Mesenchymal stem cell (in vitro differentiated cells and primary cell): Measurements from ENCODE around the gene DIP2C.
A peak's percentile ranks its signal among the peaks of the same experiment; 100 is the strongest.
"Not testable (repeated sequence)": the region's sequence is repeated elsewhere in the genome, so short reads cannot be mapped to it uniquely, and the experiment has no call there.

ENCODE experiments used
- DNase-seq: peaks from one replicate; pipeline ENCODE4 v3.0.0-alpha.2; 2013
- H2AFZ ChIP-seq: one replicate; pipeline ENCODE4 v1.6.1; 2013; ENCODE audit warnings: low read depth, mild to moderate bottlenecking, control low read depth, inconsistent platforms, low read length, moderate library complexity
- H2AK5ac ChIP-seq: 2 replicates; pipeline ENCODE4 v1.6.1; 2013; ENCODE audit warnings: low read length, moderate library complexity, mild to moderate bottlenecking, inconsistent platforms; ENCODE audit not compliant: severe bottlenecking
- H2BK120ac ChIP-seq: one replicate; pipeline ENCODE4 v1.6.1; 2013; ENCODE audit warnings: low read depth, mild to moderate bottlenecking, inconsistent platforms, low read length, moderate library complexity
- H2BK12ac ChIP-seq, 2 experiments: one replicate each; pipeline ENCODE4 v1.6.1; 2013; ENCODE audit warnings: inconsistent platforms in 2 of 2, low read length in 2 of 2, mild to moderate bottlenecking in 2 of 2, moderate library complexity in 2 of 2, control low read depth in 1 of 2
- H2BK15ac ChIP-seq: one replicate; pipeline ENCODE4 v1.6.1; 2013; ENCODE audit warnings: mild to moderate bottlenecking, low read depth, inconsistent platforms; ENCODE audit not compliant: poor library complexity, severe bottlenecking
- H2BK5ac ChIP-seq: 2 replicates; pipeline ENCODE4 v1.6.1; 2013; ENCODE audit warnings: low read depth, mild to moderate bottlenecking, low read length, control low read depth, inconsistent platforms; ENCODE audit not compliant: poor library complexity, severe bottlenecking
- H3K14ac ChIP-seq, 2 experiments: one replicate each; pipeline ENCODE4 v1.6.1; 2013; ENCODE audit warnings: inconsistent platforms in 2 of 2, low read length in 2 of 2, control low read depth in 1 of 2, mild to moderate bottlenecking in 1 of 2, moderate library complexity in 1 of 2
- H3K18ac ChIP-seq, 2 experiments: one replicate each; pipeline ENCODE4 v1.6.1; 2013; ENCODE audit warnings: inconsistent platforms in 2 of 2, low read length in 2 of 2, control low read depth in 1 of 2, low read depth in 1 of 2, mild to moderate bottlenecking in 1 of 2
- H3K23ac ChIP-seq, 2 experiments: one replicate each; pipeline ENCODE4 v1.6.1; 2013; ENCODE audit warnings: inconsistent platforms in 2 of 2, low read length in 2 of 2, mild to moderate bottlenecking in 2 of 2, moderate library complexity in 2 of 2, control low read depth in 1 of 2
- H3K27ac ChIP-seq: 2 replicates; pipeline ENCODE4 v1.5.1; 2013; ENCODE audit warnings: mild to moderate bottlenecking, moderate library complexity, low read length, control low read depth, inconsistent platforms; ENCODE audit not compliant: poor library complexity, severe bottlenecking
- H3K27me3 ChIP-seq, 2 experiments: 2 replicates each; pipeline versions ENCODE4 v1.6.1 to v1.7.0; 2013; ENCODE audit warnings: low read length in 2 of 2, mild to moderate bottlenecking in 2 of 2, moderate library complexity in 2 of 2, control low read depth in 1 of 2, inconsistent platforms in 1 of 2; ENCODE audit not compliant: control insufficient read depth in 1 of 2, insufficient read depth in 1 of 2
- H3K36me3 ChIP-seq, 2 experiments: 2 replicates each; pipeline versions ENCODE4 v1.6.1 to v1.7.0; 2013; ENCODE audit warnings: low read length in 2 of 2, control low read depth in 1 of 2, inconsistent platforms in 1 of 2, low read depth in 1 of 2, mild to moderate bottlenecking in 1 of 2; ENCODE audit not compliant: insufficient read depth in 2 of 2, control insufficient read depth in 1 of 2
- H3K4ac ChIP-seq, 2 experiments: one replicate each; pipeline ENCODE4 v1.6.1; 2013; ENCODE audit warnings: inconsistent platforms in 2 of 2, low read length in 2 of 2, mild to moderate bottlenecking in 2 of 2, moderate library complexity in 2 of 2, control low read depth in 1 of 2, low read depth in 1 of 2
- H3K4me1 ChIP-seq: 2 replicates; pipeline ENCODE4 v1.6.1; 2013; ENCODE audit warnings: low read depth, low read length, control low read depth; ENCODE audit not compliant: control insufficient read depth, insufficient read depth
- H3K4me2 ChIP-seq: 2 replicates; pipeline ENCODE4 v1.6.1; 2013; ENCODE audit warnings: low read length, mild to moderate bottlenecking, inconsistent platforms; ENCODE audit not compliant: poor library complexity, severe bottlenecking
- H3K4me3 ChIP-seq, 2 experiments: 2 replicates each; pipeline versions ENCODE4 v1.5.1 to v1.7.0; 2013; ENCODE audit warnings: low read length in 2 of 2, mild to moderate bottlenecking in 2 of 2, control low read depth in 1 of 2, low read depth in 1 of 2; ENCODE audit not compliant: insufficient read depth in 1 of 2
- H3K79me1 ChIP-seq: replicated peaks from 2 replicates; pipeline ENCODE4 v1.6.1; 2013; ENCODE audit warnings: mild to moderate bottlenecking, control low read depth, low read length, inconsistent platforms; ENCODE audit not compliant: poor library complexity, severe bottlenecking
- H3K9ac ChIP-seq: 2 replicates; pipeline ENCODE4 v1.7.0; 2013; ENCODE audit warnings: mild to moderate bottlenecking, low read length, moderate library complexity
- H3K9me3 ChIP-seq: 2 replicates; pipeline ENCODE4 v1.7.0; 2013; ENCODE audit warnings: mild to moderate bottlenecking, low read length; ENCODE audit not compliant: control insufficient read depth
- H4K8ac ChIP-seq: one replicate; pipeline ENCODE4 v1.6.1; 2013; ENCODE audit warnings: inconsistent platforms, mild to moderate bottlenecking, low read length, moderate library complexity
- H4K91ac ChIP-seq: one replicate; pipeline ENCODE4 v1.6.1; 2013; ENCODE audit warnings: mild to moderate bottlenecking, low read length, inconsistent platforms
- WGBS: methylation state at CpG from one replicate; pipeline ENCODE4 v1.1.7; 2013; ENCODE audit warnings: mixed read lengths; 5-methylcytosine and 5-hydroxymethylcytosine counted together

DIP2C gene

DNA sequence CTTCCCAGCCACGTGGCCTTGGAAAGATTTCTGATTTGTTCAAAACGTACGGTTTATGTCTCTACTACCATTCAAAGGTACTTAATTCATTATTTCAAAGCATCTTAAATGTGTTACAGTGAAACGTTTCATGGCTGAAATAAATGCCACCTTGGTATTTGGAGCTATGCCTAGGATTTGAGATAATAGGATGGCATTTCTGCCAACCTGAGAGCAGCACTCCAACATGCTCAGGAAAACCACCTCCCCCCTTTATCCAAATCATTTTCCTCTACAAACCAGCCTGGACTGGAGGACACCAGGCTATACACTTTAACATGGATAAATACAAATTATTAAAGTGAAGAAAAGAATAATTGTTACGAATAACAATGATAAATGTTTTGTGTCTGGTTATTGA is 293.4 kb downstream of the DIP2C start:
- WGBS: 100% methylated on average over 1 of the region's 5 CpGs
- H3K18ac ChIP-seq: no peak overlapping the region
- H4K8ac ChIP-seq: no peak overlapping the region
- H2BK5ac ChIP-seq: no peak overlapping the region
- no peaks in the 10 kb centered on the region for H3K9me3 ChIP-seq
- H2BK120ac ChIP-seq: no peak overlapping the region
- no peak overlapping the region for H3K4me3 ChIP-seq
- H3K14ac ChIP-seq: no peak overlapping the region
- peaks cover 10% of the 10 kb centered on the region for H3K4me1 ChIP-seq
- no peak overlapping the region for H2BK12ac ChIP-seq
- H3K27me3 ChIP-seq: no peaks in the 10 kb centered on the region
- no peak overlapping the region for H2AFZ ChIP-seq
- H3K27ac ChIP-seq: no peak overlapping the region
- H3K9ac ChIP-seq: no peak overlapping the region
- no peak overlapping the region for H2BK15ac ChIP-seq
- no peak overlapping the region for H2AK5ac ChIP-seq
- H3K23ac ChIP-seq: no peak overlapping the region
- DNase-seq: no peak
- H3K4me2 ChIP-seq: no peak overlapping the region
- H4K91ac ChIP-seq: no peak overlapping the region
- peaks cover 19% of the 10 kb centered on the region for H3K79me1 ChIP-seq
- H3K4ac ChIP-seq: no peak overlapping the region
- peaks cover 14 to 32% of the 10 kb centered on the region in 2 experiments for H3K36me3 ChIP-seq

DNA sequence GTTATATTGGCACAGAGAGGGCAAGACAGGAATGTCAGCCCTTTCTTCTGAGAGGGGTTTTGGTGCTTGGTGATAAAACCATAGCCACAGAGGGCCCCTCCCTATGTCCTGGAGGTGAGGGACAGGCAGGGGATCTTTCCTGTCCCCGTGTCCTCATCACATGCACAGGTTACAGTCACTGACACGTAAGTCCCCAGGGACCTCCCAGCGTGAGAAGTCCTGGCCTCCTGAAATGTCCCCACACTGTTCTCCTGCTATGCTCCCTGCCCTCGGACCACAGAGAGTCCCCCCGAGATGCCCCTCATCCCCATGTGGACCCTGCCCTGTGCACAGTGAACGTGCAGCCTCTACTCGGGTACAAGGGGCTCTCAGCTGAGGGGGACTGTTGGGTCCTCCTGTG is 293.8 kb downstream of the DIP2C start:
- Histone ChIP-seq H4K8ac (no peak overlapping the region), H3K23ac (no peak overlapping the region), H3K4me3 (no peak overlapping the region), H3K27me3 (no peaks in the 10 kb centered on the region), H2AFZ (no peak overlapping the region), H2BK5ac (no peak overlapping the region), H2BK15ac (no peak overlapping the region), H4K91ac (no peak overlapping the region), H3K36me3 (peaks cover 18 to 35% of the 10 kb centered on the region in 2 experiments), H3K9ac (no peak overlapping the region), H3K18ac (no peak overlapping the region), H3K4ac (no peak overlapping the region), H3K14ac (no peak overlapping the region), H3K79me1 (peaks cover 19% of the 10 kb centered on the region), H3K4me1 (peaks cover 10% of the 10 kb centered on the region), H3K27ac (no peak overlapping the region), H2BK120ac (no peak overlapping the region), H2BK12ac (peak overlapping the region in 1 of 2 experiments; percentile 7), H2AK5ac (no peak overlapping the region), H3K4me2 (no peak overlapping the region), H3K9me3 (no peaks in the 10 kb centered on the region)
- 98% methylated on average over 7 of the region's 7 CpGs for WGBS
- no peak for DNase-seq

DNA sequence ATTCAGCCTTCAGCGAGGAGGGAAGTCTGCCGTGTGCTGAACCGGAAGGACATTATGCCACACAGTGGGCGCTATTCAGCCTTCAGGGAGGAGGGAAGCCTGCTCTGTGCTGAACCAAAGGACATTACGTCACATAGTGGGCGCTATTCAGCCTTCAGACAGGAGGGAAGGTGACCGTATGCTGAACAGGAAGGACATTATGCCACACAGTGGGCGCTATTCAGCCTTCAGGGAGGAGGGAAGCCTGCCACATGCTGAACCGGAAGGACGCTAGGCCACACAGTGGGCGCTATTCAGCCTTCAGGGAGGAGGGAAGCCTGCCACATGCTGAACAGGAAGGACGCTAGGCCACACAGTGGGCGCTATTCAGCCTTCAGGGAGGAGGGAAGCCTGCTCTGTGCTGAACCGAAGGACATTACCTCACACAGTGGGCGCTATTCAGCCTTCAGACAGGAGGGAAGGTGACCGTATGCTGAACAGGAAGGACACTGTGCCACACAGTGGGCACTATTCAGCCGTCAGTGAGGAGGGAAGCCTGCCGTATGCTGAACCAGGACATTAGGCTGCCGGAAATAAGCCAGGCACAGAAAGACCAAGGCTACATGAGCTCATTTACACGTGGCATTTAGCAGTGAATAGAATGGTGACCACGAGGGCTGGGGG is 294.9 kb downstream of the DIP2C start:
- H2AK5ac ChIP-seq, H3K9me3 ChIP-seq, H3K27ac ChIP-seq, H3K4ac ChIP-seq, H3K23ac ChIP-seq, H3K9ac ChIP-seq, H3K14ac ChIP-seq, H2BK5ac ChIP-seq, H3K4me3 ChIP-seq, H2BK15ac ChIP-seq, H3K27me3 ChIP-seq, H2BK120ac ChIP-seq, H4K8ac ChIP-seq, H2AFZ ChIP-seq, H3K4me1 ChIP-seq, H3K4me2 ChIP-seq, H2BK12ac ChIP-seq: not testable (repeated sequence)
- Histone ChIP-seq H3K79me1 (peaks cover 19% of the 10 kb centered on the region), H3K36me3 (peaks cover 27 to 44% of the 10 kb centered on the region in 2 experiments), H3K18ac (peak overlapping the region in 1 of 2 experiments; percentile 7), H4K91ac (peak overlapping the region; percentile 21)
- DNase-seq: peak; percentile 26
- WGBS: 85% methylated on average over 21 of the region's 21 CpGs

- Histone ChIP-seq H2BK15ac (no peak overlapping the region), H3K4me3 (no peak overlapping the region), H2BK120ac (no peak overlapping the region), H3K9me3 (no peaks in the 10 kb centered on the region), H3K4ac (no peak overlapping the region), H3K9ac (no peak overlapping the region), H2BK12ac (no peak overlapping the region), H3K4me1 (peaks cover 10% of the 10 kb centered on the region), H3K18ac (peak overlapping the region in 1 of 2 experiments; percentile 7), H3K27ac (no peak overlapping the region), H3K23ac (no peak overlapping the region), H2AK5ac (no peak overlapping the region), H3K4me2 (no peak overlapping the region), H3K36me3 (peaks cover 26 to 47% of the 10 kb centered on the region in 2 experiments), H3K14ac (no peak overlapping the region), H4K91ac (peak overlapping the region; percentile 19), H2AFZ (no peak overlapping the region), H4K8ac (no peak overlapping the region), H3K27me3 (no peaks in the 10 kb centered on the region), H3K79me1 (peaks cover 19% of the 10 kb centered on the region), H2BK5ac (no peak overlapping the region)
- no peak for DNase-seq
- 95% methylated on average over 11 of the region's 14 CpGs for WGBS
Measured at GRCh38 chr10:393787-394438, 295.6 kb downstream of the DIP2C start.
